ENCODE data around the gene CCDC85C. TPM values are rescaled to one million over a fixed set of nuclear protein-coding genes. Genes with fewer than 3 reads are reported as not detected.

Gene CCDC85C
- polyA plus RNA-seq, 1 of the 3 experiments (the other 2 are of a cell fraction) = 9.6 TPM

DNA sequence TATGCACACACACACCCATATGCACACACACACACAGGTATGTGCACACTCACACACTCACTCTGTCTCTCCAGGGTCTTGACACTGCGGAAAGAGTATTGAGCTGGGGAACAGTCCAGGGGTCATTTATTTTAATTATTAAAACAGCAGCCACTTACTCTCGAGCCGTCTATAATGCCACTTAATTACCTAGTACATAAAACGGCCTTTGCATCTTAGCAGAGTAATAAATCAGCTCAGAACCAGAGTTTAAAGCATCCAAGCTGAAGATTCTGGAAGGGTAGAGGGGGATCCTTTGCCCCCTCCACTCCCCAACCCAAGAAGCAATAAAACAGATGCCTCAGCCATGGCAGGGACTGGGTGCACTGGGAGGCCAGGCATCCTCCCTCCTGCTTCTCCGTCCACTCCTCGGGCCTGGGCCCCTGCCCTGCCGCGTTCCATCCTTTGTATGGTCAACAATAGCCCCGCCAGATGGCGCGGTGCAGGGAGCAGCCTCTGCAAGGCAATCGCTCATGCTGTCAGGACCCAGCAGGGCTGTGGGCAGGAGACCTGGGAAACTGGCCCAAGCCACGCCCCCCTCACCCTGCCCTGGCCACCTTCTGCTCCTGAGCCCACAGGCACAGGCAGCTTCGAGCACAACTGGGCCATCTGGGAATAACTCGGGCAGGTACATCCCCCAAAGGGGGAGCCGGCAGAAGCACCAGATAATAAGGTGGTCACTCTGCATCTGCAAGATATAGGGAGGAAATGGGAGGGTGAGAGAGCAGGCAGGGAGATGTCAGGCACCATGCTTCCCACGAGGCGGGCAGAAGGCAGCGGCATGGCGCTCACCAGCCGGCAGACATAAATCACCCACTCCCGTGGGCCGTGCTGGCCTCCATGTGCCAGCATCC, 40.9 kb downstream of the CCDC85C start:
- POLR2A ChIA-PET = interaction anchor here (1.0 to 2.9 kb wide), 5 partner anchors 9 to 39 kb away, joined by 3 to 11 read pairs (median 6); no protein-coding TSS in a partner anchor
- no peak for TF ChIP-seq RFX5 (IDR thresholded peaks at IDR 0.05; ENCODE audit: low read length)
- TF ChIP-seq, protein P1, sequence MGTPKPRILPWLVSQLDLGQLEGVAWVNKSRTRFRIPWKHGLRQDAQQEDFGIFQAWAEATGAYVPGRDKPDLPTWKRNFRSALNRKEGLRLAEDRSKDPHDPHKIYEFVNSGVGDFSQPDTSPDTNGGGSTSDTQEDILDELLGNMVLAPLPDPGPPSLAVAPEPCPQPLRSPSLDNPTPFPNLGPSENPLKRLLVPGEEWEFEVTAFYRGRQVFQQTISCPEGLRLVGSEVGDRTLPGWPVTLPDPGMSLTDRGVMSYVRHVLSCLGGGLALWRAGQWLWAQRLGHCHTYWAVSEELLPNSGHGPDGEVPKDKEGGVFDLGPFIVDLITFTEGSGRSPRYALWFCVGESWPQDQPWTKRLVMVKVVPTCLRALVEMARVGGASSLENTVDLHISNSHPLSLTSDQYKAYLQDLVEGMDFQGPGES (IDR thresholded peaks at IDR 0.05; ENCODE audit: low read depth, low read length) = no peak
- no peak for TF ChIP-seq YY1 (IDR thresholded peaks at IDR 0.05; ENCODE audit: low read depth)
- TF ChIP-seq RCOR1 (IDR thresholded peaks at IDR 0.05; ENCODE audit: low read length) = peak; percentile 81
- TF ChIP-seq, protein P2, sequence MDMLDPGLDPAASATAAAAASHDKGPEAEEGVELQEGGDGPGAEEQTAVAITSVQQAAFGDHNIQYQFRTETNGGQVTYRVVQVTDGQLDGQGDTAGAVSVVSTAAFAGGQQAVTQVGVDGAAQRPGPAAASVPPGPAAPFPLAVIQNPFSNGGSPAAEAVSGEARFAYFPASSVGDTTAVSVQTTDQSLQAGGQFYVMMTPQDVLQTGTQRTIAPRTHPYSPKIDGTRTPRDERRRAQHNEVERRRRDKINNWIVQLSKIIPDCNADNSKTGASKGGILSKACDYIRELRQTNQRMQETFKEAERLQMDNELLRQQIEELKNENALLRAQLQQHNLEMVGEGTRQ (IDR thresholded peaks at IDR 0.05; ENCODE audit: borderline replicate concordance, low read depth, low read length) = peak; percentile 5; the same call in 1 of the 2 replicates
- TF ChIP-seq, protein P3, sequence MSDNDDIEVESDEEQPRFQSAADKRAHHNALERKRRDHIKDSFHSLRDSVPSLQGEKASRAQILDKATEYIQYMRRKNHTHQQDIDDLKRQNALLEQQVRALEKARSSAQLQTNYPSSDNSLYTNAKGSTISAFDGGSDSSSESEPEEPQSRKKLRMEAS (IDR thresholded peaks at IDR 0.05; ENCODE audit: low read depth) = peak; percentile 89
- no peak for TF ChIP-seq GABPA (IDR thresholded peaks at IDR 0.05; ENCODE audit: low read depth)
- TF ChIP-seq SIN3A (IDR thresholded peaks at IDR 0.05; ENCODE audit: borderline replicate concordance, low read depth, low read length) = peak; percentile 84; the same call in 1 of the 2 replicates
- TF ChIP-seq FOXJ3 (CRISPR knock-in tag; IDR thresholded peaks at IDR 0.05) = peak; percentile 89
- TF ChIP-seq TCF12 (IDR thresholded peaks at IDR 0.05) = peak; percentile 85
- peak; percentile 98 for TF ChIP-seq PBX3 (IDR thresholded peaks at IDR 0.05)
- TF ChIP-seq FOXM1 (IDR thresholded peaks at IDR 0.05; ENCODE audit: low read depth) = no peak
- TF ChIP-seq SMC3 (IDR thresholded peaks at IDR 0.05; ENCODE audit: low read depth, low read length) = peak; percentile 86
- TF ChIP-seq ELF1 (IDR thresholded peaks at IDR 0.05) = no peak
- peak; percentile 70 for TF ChIP-seq RAD21 (IDR thresholded peaks at IDR 0.05; ENCODE audit: low read length)
- TF ChIP-seq EP300 (IDR thresholded peaks at IDR 0.05; ENCODE audit: borderline replicate concordance in 1 of 2, low read depth in 1 of 2, low read length in 1 of 2) = peak in 1 of 2 experiments; percentile 58; a peak in 3 of 4 replicates
- peak; percentile 60 for TF ChIP-seq GATA2 (CRISPR knock-in tag; IDR thresholded peaks at IDR 0.05)
- no peak for TF ChIP-seq TAF1 (IDR thresholded peaks at IDR 0.05; ENCODE audit: borderline replicate concordance, low read depth, low read length)
- TF ChIP-seq ZBTB33 (IDR thresholded peaks at IDR 0.05; ENCODE audit: borderline replicate concordance, low read depth) = no peak
- TF ChIP-seq JUND (IDR thresholded peaks at IDR 0.05) = no peak
- peak; percentile 65 for TF ChIP-seq NFIC (IDR thresholded peaks at IDR 0.05; ENCODE audit: borderline replicate concordance)
- TF ChIP-seq, protein P4, sequence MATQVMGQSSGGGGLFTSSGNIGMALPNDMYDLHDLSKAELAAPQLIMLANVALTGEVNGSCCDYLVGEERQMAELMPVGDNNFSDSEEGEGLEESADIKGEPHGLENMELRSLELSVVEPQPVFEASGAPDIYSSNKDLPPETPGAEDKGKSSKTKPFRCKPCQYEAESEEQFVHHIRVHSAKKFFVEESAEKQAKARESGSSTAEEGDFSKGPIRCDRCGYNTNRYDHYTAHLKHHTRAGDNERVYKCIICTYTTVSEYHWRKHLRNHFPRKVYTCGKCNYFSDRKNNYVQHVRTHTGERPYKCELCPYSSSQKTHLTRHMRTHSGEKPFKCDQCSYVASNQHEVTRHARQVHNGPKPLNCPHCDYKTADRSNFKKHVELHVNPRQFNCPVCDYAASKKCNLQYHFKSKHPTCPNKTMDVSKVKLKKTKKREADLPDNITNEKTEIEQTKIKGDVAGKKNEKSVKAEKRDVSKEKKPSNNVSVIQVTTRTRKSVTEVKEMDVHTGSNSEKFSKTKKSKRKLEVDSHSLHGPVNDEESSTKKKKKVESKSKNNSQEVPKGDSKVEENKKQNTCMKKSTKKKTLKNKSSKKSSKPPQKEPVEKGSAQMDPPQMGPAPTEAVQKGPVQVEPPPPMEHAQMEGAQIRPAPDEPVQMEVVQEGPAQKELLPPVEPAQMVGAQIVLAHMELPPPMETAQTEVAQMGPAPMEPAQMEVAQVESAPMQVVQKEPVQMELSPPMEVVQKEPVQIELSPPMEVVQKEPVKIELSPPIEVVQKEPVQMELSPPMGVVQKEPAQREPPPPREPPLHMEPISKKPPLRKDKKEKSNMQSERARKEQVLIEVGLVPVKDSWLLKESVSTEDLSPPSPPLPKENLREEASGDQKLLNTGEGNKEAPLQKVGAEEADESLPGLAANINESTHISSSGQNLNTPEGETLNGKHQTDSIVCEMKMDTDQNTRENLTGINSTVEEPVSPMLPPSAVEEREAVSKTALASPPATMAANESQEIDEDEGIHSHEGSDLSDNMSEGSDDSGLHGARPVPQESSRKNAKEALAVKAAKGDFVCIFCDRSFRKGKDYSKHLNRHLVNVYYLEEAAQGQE (IDR thresholded peaks at IDR 0.05; ENCODE audit: low read depth, low read length) = peak; percentile 54; the same call in 1 of the 2 replicates
- TF ChIP-seq FOSL2 (IDR thresholded peaks at IDR 0.05; ENCODE audit: borderline replicate concordance, low read depth) = no peak

More for the DNA sequence above, 40.9 kb downstream of the CCDC85C start:
- Histone ChIP-seq H3F3A (replicated peaks; ENCODE audit: insufficient read depth) (peaks cover 9% of the 10 kb centered on the region), H2AFZ (ENCODE audit: low read depth) (no peak overlapping the region), H3K4me2 (peak overlapping the region; percentile 62; the same call in 1 of the 2 replicates), H3K9ac (no peak overlapping the region), H3K9me3 (no peaks in the 10 kb centered on the region), H3K27ac (ENCODE audit: low read depth in 2 of 2, low read length in 1 of 2) (peak overlapping the region in 1 of 2 experiments; percentile 99; a peak in 2 of 4 replicates), H3K9me2 (no peaks in the 10 kb centered on the region), H3K27me3 (ENCODE audit: insufficient read depth) (no peaks in the 10 kb centered on the region), H3K4me3 (ENCODE audit: low read depth in 2 of 2, low read length in 1 of 2) (no peak overlapping the region), H3K79me2 (ENCODE audit: insufficient read depth) (peaks cover 96% of the 10 kb centered on the region), H3K36me3 (replicated peaks in 1 of 2; ENCODE audit: control insufficient read depth in 1 of 2, insufficient read depth in 2 of 2, low read length in 1 of 2) (no peaks in the 10 kb centered on the region), H4K20me1 (ENCODE audit: insufficient read depth) (peaks cover 66% of the 10 kb centered on the region), H3K4me1 (ENCODE audit: control insufficient read depth in 1 of 2, insufficient read depth in 2 of 2, low read depth in 1 of 2, low read length in 1 of 2) (peaks cover 39 to 87% of the 10 kb centered on the region in 2 experiments)
- DNase-seq = peak; percentile 84
- CTCF ChIA-PET = interaction anchor here (0.6 to 5.2 kb wide), 23 partner anchors 8 to 71 kb away, joined by 3 to 37 read pairs (median 5); partner anchors contain the start of gene CCDC85C
- 30% methylated on average over 13 of the region's 23 CpGs for WGBS (ENCODE audit: low lambda C conversion rate)
